NAMALWA (cell line): ENCODE results near the gene PPP1R15B.
A peak's percentile ranks its signal among the peaks of the same experiment; 100 is the strongest.

Source experiments
- DNase-seq: peaks from one replicate; pipeline ENCODE4 v3.0.0-alpha.2; 2015; ENCODE audit warnings: low spot score

PPP1R15B gene

GRCh38 chr1:204400882-204401510, 10.6 kb downstream of the PPP1R15B start:
- DNase-seq = no peak

DNA sequence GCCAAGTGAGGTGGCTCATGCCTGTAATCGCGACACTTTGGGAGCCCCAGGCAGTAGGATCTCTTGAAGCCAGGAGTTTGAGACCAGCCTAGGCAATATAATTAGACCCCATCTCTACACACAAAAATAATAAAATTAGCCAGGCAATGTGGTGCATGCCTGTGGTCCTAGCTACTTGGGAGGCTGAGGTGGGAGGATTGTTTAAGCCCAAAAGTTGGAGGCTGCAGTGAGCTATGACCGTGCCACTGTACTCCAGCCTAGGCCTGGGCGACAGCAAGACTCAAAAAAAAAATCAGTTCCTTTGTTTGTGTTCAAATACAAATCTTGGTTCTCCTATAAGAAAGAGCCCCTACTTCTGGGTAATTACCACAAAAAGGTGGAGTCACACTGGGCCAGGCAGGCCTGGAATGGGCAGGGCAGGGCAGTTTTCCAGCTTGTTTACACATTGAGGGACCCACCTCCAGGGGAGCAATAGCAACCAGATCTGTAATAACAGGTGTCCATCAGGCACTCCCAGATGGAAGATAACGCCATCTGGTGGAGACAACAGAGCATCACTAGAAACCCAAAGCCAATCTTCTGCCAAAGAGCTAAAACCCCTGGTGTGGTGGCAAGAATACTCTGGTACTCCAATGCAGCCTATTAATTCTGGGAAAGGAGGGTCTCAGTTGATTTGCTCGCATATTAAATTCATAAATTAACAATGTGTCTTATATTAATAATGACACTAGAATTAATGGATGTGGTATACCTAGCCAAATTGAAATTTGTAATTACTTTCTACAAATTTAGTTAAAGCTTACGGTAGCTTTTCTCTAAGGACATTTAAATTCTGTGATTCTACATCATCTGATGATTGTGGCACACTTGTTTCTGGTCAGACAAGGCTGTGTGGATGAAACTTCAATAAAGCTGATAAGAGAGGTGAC, 13.2 kb downstream of the PPP1R15B start:
- peak; percentile 93 for DNase-seq

GRCh38 chr1:204396015-204396583, 15.5 kb downstream of the PPP1R15B start:
- no peak for DNase-seq

DNA sequence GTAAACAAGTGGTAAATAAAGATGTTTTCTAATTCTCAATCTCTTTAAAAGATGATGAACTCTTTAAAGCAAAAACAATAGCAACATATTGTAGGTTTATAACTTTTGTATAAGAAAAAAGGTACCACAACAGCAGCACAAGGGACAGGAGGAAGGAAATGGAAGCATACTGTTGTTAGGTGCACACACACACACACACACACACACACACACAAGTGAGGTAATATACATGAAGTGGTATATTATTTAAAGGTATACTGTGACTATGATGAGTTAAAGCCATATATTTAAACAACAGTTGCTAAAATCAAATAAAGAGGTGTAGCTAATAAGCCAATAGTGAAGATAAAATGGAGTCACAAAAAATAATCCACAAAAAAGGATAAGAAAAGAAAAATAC, 20.0 kb downstream of the PPP1R15B start:
- DNase-seq = no peak

- DNase-seq = no peak
Measured at GRCh38 chr1:204390751-204391466, 20.7 kb downstream of the PPP1R15B start.

- no peak for DNase-seq
Measured at GRCh38 chr1:204385727-204386126, 25.9 kb downstream of the PPP1R15B start.

- DNase-seq = no peak
Measured at GRCh38 chr1:204384636-204385352, 26.8 kb downstream of the PPP1R15B start.

DNA sequence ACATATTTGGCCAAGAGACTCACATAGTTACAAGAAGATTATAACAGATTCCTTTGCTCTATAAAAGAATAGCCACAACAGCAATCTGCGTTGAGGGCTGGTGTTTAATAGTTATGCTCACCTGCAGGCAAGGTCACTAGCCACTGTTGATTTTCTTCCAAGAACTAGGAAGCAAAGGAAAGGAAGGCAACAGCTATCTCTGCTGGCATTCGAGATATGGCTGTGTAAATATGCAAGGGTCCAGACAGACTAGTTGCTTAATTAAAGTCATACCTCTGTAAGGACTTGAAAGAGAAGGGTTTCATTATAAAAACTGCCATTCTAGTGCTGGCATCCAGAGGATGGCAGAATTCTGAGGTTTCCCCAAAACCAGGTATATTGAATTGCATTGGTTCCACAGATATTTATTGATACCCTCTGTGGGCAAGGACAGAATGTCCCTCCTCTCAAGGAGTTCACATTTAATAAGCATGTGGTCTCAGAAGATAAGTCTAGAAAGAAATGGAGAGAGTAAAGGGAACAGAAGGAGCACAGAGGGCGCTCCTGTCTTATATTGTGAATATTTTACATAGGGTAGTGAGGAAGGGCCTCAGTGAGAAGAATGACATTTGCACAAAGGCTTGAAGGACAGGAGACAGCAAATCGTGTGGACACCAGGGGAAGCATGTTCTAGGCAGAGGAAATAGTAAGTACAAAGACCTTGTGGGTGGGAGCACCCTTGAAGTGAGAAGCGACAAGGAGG, 28.3 kb downstream of the PPP1R15B start:
- DNase-seq = no peak

- DNase-seq = no peak
Measured at GRCh38 chr1:204382714-204383083, 28.9 kb downstream of the PPP1R15B start.

- DNase-seq = no peak
Measured at GRCh38 chr1:204380293-204380831, 31.3 kb downstream of the PPP1R15B start.

DNA sequence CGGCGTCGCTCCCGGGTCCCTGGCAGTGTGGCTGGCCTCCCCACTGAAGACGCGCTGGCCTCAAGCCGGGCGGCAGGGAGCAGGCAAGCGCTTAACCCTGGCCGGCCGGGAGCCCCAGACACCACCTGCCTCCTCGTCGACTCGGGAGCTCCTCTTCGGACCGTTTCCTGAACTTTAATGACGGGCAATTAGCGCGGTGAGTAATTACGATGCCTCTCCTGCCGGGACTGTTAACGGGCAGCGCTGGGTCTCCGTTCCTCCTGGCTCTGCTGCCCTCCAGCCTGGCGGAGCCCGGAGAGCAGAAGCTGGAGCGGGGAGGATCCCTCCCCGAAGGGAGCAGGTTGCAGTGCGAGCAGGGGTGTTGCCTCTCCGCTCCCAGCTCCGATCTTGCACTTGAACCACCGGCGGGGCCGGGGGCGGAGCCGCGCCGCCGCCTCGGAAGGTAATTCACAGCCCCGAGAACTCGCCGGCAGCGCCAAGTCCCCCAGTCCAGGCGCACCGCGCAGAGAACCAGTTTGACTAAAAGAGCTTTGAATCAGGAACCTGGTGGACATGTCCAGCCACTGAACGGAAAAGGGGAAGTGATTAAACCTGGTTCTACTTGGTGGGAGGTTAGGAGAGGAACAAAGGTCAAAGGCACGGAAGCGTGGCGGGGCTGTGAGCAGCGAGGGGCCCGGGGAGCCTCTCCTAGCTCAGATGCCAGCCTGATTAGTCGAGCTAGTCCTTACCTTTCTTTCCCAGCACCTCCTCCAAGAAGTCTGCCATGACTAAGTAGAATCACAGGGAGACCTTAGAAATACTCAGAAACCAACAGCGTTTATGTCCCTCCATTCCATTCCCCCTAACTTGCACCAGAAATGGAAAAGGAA, 33.6 kb downstream of the PPP1R15B start:
- no peak for DNase-seq

DNA sequence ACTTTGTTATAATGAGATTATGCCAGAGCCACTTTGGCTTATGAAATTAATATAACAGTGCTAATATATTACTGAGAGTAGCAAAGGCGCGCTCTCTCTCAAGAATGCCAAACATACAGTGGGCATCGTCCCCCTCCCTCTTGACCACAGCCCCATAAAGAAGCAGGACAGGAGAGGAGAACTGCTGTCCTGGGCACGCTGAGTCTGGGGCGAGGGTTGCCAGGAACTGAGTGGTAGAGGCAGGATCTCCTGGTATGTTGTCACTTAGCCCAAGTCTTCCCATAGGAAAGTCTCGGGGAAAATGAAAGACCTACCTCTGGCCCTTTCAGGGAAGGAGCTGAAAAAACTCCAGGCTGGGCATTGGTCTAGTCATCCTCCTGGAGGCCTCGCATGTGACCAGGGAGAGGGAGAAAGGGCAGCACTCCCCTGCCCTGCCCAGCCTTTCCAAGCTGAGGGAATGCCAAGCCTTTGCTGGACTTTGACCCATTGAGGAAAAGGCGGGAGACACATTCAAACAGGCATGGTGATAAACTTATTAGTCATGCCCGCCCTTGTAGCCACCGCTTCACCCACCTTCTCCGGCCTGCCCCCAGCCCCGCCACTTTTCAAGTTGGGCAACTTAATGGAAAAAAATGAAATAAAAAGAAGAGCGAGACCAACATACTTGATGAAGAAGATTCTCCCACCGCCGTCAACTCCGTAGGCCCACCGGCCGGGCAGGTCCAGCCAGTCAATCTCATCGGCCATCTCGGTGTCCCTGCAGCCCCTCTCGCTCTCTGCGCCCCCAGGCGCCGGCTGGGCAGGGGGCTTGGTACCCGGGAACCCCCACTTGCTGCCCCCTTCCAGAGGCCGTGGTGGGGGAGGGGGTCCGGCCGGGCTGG, 34.5 kb downstream of the PPP1R15B start:
- no peak for DNase-seq

DNA sequence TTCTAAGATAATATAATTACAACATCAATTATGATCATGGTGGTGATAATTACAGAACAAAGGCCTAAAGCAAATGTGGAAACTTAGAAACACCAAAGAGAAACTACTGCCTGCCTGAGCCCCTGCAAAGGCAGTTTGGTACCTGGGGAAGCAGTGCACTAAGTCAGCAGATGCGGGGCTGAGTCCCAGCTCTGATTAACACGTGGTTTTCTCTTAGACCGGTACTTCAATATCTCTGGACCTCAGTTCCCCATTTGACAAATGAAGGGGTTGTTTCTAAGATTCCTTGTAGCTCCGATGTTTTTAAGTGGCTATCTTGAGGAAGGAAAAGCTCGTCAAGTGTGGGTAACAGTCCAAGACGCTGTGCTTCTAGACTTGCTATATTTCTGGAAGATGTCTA, 35.2 kb downstream of the PPP1R15B start:
- no peak for DNase-seq

GRCh38 chr1:204373911-204374310, 37.7 kb downstream of the PPP1R15B start:
- no peak for DNase-seq

DNA sequence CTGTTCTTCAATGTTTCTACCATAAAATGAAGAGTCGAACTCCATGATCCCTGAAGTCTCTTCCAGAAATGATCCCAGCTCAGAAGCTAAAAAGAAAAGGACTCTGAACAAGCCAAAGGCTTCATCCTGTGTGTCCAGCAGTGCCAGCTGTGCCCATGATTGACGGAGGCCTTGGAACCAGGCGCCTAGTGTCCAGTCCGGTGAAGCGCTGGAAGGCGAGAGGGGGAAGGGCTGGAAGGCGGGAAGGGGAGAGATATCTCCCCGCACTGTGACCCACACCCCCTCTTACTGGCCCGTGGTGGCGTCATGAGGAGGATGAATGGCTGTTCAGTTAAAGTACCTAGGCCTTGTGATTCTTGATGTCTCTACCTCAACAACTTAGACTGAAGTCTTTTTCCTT, 41.4 kb downstream of the PPP1R15B start:
- no peak for DNase-seq

DNA sequence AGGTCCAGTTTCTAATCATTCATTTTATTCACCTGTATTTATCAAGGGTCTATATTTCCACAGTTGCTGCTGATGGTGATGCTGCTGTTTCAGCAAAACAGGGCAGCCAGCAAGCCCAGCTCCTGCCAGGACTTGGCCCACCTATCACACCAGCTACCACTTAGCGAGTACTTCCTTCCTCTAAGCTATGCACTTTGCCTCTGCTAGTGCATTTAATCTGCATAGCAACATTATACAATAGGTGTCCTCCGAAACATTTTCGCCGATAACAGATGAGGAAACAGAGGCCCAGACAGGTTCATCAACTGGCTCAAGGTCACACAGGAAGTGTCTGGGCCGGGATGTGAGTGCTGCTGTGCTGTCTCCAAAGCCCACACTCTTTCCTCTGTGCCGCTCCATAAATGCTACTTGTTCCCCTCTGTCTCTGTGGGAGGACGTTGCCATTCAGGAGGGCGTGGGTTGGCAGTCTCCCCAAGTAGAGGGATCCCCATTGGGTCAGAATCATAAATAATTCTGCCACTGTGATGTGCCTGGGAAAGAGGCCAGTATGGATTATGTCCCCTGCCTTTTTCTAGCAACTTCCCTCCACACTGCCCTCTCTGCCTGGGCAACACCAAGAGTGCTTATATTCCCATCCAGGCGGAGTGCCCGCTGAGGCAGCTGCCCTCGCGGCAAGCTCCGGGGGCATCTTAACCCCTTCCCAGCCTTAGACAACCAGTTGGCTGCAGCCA, 42.5 kb downstream of the PPP1R15B start:
- DNase-seq = no peak

GRCh38 chr1:204367956-204368355, 43.7 kb downstream of the PPP1R15B start:
- DNase-seq = no peak

GRCh38 chr1:204367193-204367858, 44.3 kb downstream of the PPP1R15B start:
- no peak for DNase-seq
